Activated naive CD8-positive, alpha-beta T cell treated with anti-CD3 and anti-CD28 coated beads for 36 hours (primary cell): ENCODE results near the gene MPHOSPH9. TPM values are rescaled to one million over a fixed set of nuclear protein-coding genes. Genes with fewer than 3 reads are reported as not detected.

ENCODE experiments used
- DNase-seq: peaks from one replicate; pipeline ENCODE4 v3.0.0; 2021
- H3K27ac Mint-ChIP-seq: one replicate; pipeline ENCODE4 v1.8.0; 2022; ENCODE audit warnings: mild to moderate bottlenecking, moderate library complexity, mixed read lengths
- H3K27me3 Mint-ChIP-seq: one replicate; pipeline ENCODE4 v1.8.0; 2022; ENCODE audit warnings: mild to moderate bottlenecking, mixed read lengths
- H3K36me3 Mint-ChIP-seq: one replicate; pipeline ENCODE4 v1.8.0; 2021; ENCODE audit warnings: mild to moderate bottlenecking, mixed read lengths
- H3K4me1 Mint-ChIP-seq: one replicate; pipeline ENCODE4 v1.8.0; 2021; ENCODE audit warnings: mixed read lengths
- H3K4me3 Mint-ChIP-seq: one replicate; pipeline ENCODE4 v1.8.0; 2022; ENCODE audit warnings: mild to moderate bottlenecking, moderate library complexity, mixed read lengths
- H3K9me3 Mint-ChIP-seq: one replicate; pipeline ENCODE4 v1.8.0; 2022; ENCODE audit warnings: mixed read lengths
- total RNA-seq, 2 experiments: library from RNA; stranded (reverse); gene quantifications; one replicate each; pipeline ENCODE4 v1.2.3, GENCODE V29; 2021

Gene MPHOSPH9
- total RNA-seq, 2 experiments from 2014 or later = 81.8 to 84.0 TPM

DNA sequence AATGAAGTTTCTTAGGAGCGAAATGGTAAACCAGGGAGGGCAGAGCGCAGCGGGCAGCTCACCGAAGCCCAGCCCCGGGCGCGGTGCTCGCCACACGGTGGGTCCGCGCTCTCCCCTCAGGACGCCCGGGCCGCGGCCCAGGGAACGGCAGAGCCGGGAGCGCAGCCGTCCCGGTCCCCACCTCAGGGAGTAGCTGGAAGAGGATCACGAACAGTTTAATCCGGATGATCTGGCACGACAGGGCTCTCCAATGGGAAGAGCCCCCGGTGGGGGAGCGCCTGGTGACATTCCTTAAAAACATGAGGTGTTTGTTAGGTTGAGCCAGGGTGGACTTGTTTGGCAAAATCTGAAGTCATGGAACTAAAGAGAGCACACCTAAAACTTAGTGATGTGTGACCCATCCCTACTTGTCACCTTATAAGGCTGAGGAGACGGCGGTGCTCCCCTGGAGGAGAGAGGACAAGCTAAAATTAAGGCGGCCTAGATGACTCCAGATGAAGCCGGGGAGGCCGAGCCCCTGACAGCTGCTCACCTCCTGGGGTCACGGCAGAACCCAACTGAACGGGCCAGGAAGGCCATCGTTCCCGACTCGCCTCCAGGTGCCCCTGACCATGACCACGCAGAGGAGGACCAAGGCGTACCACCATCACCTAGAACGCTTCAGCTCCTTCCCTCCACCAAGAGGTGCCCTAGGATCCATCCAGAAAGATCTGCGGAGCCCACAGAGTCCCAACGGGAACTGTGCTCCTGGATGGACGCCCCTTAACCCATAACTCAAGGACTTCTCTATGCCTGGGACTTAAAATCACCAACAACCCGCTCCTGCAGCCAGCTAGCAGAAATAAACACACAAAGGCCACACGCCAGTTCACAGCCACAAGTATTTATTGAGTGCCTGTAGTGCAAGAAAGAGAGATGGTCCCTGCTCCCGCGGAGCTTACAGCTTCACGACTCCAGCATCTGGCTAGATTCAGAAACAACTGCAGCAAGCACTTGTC, 81.2 kb downstream of the MPHOSPH9 start:
- Mint-ChIP-seq H3K36me3 (peaks cover 26% of the 10 kb centered on the region), H3K27me3 (no peaks in the 10 kb centered on the region), H3K27ac (peak overlapping the region; percentile 83), H3K4me1 (peaks cover 30% of the 10 kb centered on the region), H3K4me3 (peak overlapping the region; percentile 82), H3K9me3 (no peaks in the 10 kb centered on the region)
- no peak for DNase-seq

DNA sequence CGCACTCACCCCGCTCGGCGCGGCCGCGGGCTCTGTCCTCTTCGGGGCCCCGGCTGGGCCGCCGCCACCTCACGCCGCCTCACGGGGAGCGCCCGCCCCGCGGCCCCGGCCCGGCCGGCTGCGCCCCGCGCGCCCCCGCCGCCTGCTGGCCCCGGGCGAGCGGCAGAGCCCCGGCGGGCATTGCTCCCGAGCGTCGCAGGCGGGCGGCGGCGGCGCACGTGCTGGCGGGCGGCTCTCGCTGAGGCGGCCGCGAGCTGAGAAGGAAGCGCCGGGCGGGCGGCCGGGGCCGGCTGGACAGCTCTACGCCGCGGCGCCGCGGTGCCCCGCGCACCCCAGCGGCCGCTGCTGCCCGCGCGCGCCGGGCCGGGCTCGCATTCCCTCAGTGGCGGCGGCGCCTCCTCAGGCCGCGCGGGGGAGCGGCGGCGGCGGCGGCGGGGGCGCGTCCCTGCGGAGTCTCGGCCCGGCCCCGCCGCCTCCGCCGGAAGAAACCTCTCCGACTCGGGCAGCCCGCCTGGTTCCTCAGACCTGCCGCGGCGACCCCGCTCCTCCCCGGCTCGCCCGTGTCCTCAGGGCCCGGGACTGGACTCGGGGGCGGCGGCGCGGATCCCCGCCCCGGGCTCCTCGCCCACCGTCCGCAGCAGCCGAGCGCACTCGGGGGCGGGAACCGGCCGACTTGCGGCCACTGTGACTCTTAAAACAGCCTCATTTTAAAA, 82.0 kb downstream of the MPHOSPH9 start, which contains the start of gene PITPNM2:
Gene PITPNM2, minus strand, starts transcription at position 347 of the 713 bp plus-strand sequence. CDS start 116,500 bp downstream, outside the sequence.
- Mint-ChIP-seq H3K27ac (peak within 1 kb of the TSS; percentile 83), H3K4me3 (peak within 1 kb of the TSS; percentile 83), H3K27me3 (no peaks in the 10 kb centered on the region), H3K4me1 (peaks cover 32% of the 10 kb centered on the region), H3K9me3 (no peaks in the 10 kb centered on the region), H3K36me3 (peaks cover 28% of the 10 kb centered on the region)
- DNase-seq = peak; percentile 76

DNA sequence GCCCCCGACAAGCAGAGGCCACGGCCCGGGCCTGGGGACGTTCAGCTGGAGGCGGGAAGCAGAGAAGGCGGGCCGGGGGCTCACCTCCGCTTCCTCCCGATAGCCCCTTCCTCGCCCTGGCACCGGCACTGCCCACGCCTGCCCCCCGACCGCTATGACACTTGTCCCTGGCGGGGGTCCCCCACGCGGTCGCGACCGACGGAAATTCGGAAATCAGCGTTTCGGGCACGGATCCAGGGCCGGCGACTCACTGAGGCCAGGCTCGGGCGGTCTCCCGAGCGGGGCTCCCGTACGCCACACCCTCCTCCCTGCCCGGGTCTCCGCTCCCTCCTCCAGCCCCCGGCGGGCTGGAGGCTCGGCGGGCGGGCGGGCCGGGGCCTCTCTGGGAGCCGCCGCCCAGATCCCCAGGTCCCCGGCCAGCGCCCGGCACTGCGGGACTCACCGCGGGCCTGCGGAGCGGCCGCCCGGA, 82.6 kb downstream of the MPHOSPH9 start:
- peaks cover 32% of the 10 kb centered on the region for H3K36me3 Mint-ChIP-seq
- H3K4me1 Mint-ChIP-seq = peaks cover 36% of the 10 kb centered on the region
- peak overlapping the region; percentile 83 for H3K4me3 Mint-ChIP-seq
- H3K27ac Mint-ChIP-seq = peak overlapping the region; percentile 81
- no peaks in the 10 kb centered on the region for H3K27me3 Mint-ChIP-seq
- no peaks in the 10 kb centered on the region for H3K9me3 Mint-ChIP-seq
- peak; percentile 48 for DNase-seq

DNA sequence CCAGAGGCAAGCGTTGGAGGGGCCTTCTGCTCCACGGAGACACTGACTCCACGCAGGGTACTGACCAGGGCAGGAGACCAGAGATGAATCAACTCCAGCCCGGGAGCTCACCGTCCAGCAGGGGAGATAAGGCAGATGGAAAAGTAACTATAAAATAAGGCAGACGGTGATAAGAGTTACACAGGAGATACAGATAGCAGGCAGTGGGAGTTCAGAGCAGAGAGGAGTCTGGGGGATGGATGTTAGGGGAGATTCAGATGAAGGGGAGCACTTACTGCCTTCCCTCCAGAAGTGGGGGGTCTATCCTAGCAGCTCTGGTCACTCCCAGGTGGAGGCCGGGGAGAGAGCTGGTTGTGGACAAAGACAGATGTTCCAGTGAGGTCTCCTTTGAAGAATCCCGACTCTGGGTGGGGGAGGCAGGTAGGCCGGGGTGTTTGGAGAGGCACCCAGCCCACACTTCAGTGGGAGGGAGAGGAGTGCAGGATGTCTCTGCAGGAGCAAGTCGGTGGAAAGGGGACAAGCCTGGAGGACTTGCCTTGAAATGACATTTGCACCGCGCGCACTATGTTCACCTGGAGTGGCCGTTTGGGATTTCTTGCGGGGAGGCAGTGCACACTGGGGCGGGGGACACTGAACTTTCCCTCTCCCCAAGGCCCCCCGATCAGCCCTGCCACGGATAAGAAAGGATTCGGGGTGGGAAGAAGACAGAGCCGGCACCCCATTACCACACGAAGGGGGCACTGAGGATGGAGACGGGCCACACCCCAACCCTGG, 83.3 kb downstream of the MPHOSPH9 start:
- Mint-ChIP-seq H3K27ac (peak overlapping the region; percentile 81), H3K36me3 (peaks cover 32% of the 10 kb centered on the region), H3K27me3 (no peaks in the 10 kb centered on the region), H3K9me3 (no peaks in the 10 kb centered on the region), H3K4me1 (peaks cover 37% of the 10 kb centered on the region), H3K4me3 (peak overlapping the region; percentile 83)
- no peak for DNase-seq

DNA sequence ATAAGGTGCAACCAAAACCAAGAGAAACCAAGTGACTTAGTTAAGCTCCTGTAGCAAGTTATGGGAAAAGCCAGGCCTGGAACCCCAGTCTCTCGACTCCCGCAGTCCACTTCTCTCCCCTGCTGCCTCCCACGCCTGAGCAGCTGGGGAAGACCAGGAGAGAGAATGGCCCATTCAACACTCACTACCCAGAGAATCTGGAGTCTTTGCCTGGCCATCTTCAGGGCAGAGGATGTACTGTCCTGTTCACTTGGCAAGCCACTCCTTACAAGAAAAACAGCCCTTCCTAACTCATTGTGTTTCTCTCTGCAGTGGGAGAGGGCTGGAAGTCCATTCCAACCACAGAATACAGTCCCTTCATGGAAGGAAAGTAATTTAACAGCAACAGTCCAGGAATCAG, 83.9 kb downstream of the MPHOSPH9 start:
- H3K36me3 Mint-ChIP-seq = peaks cover 32% of the 10 kb centered on the region
- peak overlapping the region; percentile 83 for H3K4me3 Mint-ChIP-seq
- H3K27ac Mint-ChIP-seq = peak overlapping the region; percentile 81
- DNase-seq = no peak
- H3K9me3 Mint-ChIP-seq = no peaks in the 10 kb centered on the region
- no peaks in the 10 kb centered on the region for H3K27me3 Mint-ChIP-seq
- peaks cover 38% of the 10 kb centered on the region for H3K4me1 Mint-ChIP-seq

DNA sequence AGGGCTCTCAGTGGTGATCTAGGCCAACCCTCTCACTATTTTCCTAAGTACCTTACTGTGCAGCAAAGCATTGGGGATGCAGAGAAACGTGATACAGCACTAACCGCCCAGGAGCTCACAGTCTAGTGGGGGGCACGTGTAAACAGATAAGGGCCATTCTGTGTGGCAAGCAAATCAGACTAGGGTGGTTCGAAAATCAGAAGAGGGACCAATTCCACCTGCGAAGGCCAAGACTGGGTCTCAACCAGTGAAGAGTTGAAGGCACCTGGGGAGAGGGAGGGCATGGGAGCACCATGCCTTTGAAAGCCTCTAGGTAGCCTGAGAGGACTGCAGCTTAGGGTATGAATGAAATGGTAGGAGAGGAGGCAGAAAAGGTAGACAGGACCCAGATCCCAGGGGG, 84.3 kb downstream of the MPHOSPH9 start:
- Mint-ChIP-seq H3K4me3 (no peak overlapping the region), H3K27ac (no peak overlapping the region), H3K36me3 (peaks cover 32% of the 10 kb centered on the region), H3K27me3 (no peaks in the 10 kb centered on the region), H3K9me3 (no peaks in the 10 kb centered on the region), H3K4me1 (peaks cover 40% of the 10 kb centered on the region)
- no peak for DNase-seq

DNA sequence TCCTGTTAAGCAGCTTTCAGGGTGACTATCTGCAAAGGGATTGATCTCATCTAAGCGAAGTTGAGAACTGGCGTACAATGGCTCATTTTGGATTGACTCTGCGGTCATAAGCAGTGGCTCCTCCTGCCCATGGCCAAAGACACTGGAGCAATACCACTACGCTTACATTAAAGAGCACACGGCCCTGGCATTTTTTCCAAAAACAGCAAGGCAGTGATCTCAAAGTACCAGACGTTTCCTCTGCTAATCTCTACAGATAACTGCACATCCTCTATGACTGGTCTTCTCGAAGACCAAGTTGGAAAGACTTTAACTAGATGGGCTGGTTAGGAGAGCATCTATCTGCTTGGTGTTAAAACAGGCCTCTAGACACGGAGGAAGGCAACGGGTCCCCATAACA, 84.7 kb downstream of the MPHOSPH9 start:
- DNase-seq = no peak
- Mint-ChIP-seq H3K4me3 (no peak overlapping the region), H3K4me1 (peaks cover 40% of the 10 kb centered on the region), H3K36me3 (peaks cover 30% of the 10 kb centered on the region), H3K27me3 (no peaks in the 10 kb centered on the region), H3K9me3 (no peaks in the 10 kb centered on the region), H3K27ac (no peak overlapping the region)

DNA sequence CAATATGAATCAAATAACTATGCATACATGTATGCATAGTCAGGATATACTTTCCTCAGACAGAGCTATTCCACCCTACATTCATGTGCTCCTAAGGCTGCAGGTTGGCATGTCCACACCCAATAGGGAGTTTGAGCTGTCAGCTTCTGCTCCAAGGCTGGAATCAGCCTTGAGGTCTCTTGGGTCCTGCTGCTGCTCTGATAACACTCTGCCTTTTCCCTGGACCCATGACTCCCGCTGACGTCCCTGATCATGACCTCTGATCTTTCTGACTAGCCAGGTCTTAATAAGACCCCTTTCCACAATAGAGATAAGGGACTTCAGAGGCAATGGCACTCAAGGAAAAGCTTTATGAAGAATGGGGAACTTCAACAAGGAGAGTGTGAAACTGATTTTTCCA, 87.7 kb downstream of the MPHOSPH9 start:
- Mint-ChIP-seq H3K36me3 (peaks cover 16% of the 10 kb centered on the region), H3K4me1 (peaks cover 46% of the 10 kb centered on the region), H3K27ac (no peak overlapping the region), H3K27me3 (no peaks in the 10 kb centered on the region), H3K9me3 (no peaks in the 10 kb centered on the region), H3K4me3 (no peak overlapping the region)
- no peak for DNase-seq

DNA sequence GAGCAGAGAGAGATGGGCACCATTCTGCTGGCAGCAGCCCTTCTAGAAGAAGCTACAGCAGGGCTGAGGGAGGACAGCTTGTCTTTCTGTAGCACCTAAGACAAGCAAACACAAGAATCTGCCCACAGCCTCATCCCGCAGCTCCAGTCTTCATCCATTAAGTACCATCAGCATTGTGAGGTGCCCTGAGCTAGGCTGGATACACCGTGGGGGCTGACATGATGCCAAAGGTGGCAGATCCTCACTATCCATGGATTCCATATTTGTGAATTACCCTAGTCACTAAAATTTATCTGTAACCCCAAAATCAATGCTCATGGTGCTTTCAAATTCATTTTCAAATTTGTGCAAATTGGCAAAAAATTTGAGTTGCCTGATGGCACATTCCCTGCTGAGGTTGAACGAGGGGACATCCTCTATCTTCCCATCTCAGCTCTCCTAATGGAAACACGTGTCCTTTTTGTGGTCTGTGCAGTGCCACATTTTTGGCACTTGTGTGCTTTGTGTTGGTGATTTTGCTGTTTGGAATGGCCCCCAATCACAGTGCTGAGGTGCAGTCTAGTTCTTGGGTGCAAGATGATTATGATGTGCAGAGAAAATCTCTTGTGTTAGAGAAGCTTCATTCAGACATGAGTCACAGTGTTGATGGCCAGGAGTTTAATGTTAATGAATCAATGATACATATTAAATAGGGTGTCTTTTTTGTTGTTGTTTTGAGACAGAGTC, 89.0 kb downstream of the MPHOSPH9 start:
- H3K9me3 Mint-ChIP-seq = no peaks in the 10 kb centered on the region

DNA sequence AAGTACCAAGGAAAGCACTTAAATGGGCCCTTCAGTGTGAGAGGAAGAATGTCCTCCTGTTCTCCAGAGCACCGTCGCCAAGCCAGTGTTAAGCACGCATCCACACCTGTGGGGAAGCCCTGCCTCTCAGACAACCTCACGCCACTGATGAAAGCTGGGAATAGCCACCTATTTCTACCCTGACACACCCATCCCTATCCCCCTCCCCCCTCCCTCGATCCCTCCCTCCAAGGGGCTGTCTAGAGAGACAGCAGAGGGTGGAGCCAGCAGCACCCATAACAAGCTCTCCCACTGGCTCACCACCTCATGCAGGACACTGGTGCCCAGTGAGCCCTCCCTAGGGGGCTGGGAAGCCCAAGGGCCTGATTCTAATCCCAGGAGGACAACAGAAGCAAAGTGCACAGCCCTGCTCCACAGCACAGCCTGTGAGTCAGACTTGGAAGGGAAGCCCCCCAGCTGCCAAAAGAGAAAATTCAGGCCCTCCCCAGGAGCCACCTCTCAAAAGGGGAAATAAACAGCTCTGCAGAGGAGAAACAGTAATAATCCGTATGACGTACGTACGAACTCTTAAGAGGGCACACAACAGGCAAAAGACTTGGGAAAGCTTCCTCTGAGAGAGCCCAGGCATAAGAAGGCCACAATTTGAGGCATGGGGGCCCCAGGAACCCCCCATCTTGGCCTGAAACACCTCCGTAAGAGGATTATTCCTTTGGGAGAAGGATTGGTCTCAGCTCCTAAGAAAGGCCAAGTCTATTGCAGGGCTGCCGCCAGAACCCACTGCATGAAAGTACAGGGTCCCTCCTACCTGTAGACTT, 89.8 kb downstream of the MPHOSPH9 start:
- Mint-ChIP-seq H3K27me3 (no peaks in the 10 kb centered on the region), H3K4me1 (peaks cover 37% of the 10 kb centered on the region), H3K4me3 (no peak overlapping the region), H3K36me3 (peaks cover 6% of the 10 kb centered on the region), H3K27ac (peak overlapping the region; percentile 8), H3K9me3 (no peaks in the 10 kb centered on the region)
- no peak for DNase-seq

More for the DNA sequence above, 89.0 kb downstream of the MPHOSPH9 start:
- peak overlapping the region; percentile 8 for H3K27ac Mint-ChIP-seq
- peaks cover 11% of the 10 kb centered on the region for H3K36me3 Mint-ChIP-seq
- no peak for DNase-seq
- peaks cover 44% of the 10 kb centered on the region for H3K4me1 Mint-ChIP-seq
- H3K4me3 Mint-ChIP-seq = no peak overlapping the region
- no peaks in the 10 kb centered on the region for H3K27me3 Mint-ChIP-seq

DNA sequence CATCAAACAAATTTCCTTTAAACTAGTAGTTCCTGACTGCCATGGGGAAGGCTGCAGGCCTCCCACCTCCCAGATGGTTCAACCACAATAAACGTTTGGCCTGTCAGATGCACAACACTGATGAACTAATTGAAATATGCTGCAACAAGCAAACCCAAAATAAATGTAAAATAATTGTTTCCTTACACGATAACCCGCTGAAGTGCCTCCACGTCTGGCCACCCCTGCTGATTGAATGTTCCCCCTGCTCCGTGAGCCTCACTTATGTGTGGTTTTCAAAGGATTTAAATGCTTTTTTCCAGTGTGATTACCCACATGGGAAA, 90.5 kb downstream of the MPHOSPH9 start:
- Mint-ChIP-seq H3K4me3 (no peak overlapping the region), H3K36me3 (peaks cover 6% of the 10 kb centered on the region), H3K9me3 (no peaks in the 10 kb centered on the region), H3K4me1 (peaks cover 35% of the 10 kb centered on the region), H3K27ac (no peak overlapping the region), H3K27me3 (no peaks in the 10 kb centered on the region)
- no peak for DNase-seq

DNA sequence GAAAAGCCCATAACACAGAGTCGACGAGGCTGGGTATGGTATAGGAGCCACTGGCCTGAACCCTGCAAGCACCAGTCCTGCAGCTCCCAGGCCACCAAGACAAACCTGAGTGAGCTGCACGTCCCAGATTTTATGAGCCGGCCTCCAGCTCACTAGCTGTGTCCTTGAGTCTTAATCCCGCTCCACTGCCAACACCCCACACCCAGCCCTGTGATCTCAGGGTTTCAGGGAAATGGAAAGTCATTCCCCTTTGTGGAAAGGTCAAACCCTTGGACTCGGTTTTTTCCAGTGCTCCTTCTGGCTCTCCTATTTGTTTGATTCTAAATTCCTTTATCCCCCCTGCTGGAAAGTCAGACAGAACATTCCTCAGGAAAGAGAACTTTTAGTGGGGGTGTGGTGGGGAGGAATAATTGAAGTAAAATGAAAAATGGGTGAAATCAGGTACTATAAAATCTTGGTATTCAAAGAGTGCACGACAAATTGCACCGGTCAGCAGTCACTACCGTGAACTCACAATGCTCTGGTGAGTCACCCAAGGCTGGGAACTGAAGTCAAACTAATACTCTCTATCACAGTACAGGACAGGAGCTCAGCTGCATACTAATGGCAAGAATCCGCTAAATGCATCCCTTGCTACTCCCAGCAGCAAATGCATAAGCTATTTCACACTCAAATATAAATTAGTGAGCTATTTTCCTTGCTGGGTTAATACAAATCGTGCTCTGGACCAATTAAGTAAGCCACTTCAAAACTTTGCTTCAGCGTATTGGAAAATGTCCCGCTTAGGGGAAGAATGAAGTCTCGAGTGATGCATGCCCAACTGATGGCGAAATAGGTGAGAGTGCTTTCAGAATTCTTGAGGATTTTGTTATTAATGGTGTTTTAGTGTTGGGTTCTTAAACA, 91.1 kb downstream of the MPHOSPH9 start:
- DNase-seq = no peak
- Mint-ChIP-seq H3K27ac (no peak overlapping the region), H3K4me1 (peaks cover 35% of the 10 kb centered on the region), H3K9me3 (no peaks in the 10 kb centered on the region), H3K27me3 (no peaks in the 10 kb centered on the region), H3K4me3 (no peak overlapping the region), H3K36me3 (peaks cover 6% of the 10 kb centered on the region)
